HCT116 (cell line): ENCODE measurements around the gene SLCO4C1.

Experiments
- ATF3 ChIP-seq: IDR thresholded peaks from 2 replicates; pipeline ENCODE4 v1.6.1; 2012
- EGR1 ChIP-seq: IDR thresholded peaks from 2 replicates; pipeline ENCODE4 v1.6.1; 2012; ENCODE audit warnings: low read depth
- EZH2 ChIP-seq: fragments of 200-600 bp; sonication (generic); IDR thresholded peaks from 2 replicates; pipeline ENCODE4 v1.6.1; 2017; ENCODE audit warnings: antibody characterized with exemption, mixed run types
- EZH2phosphoT487 ChIP-seq: fragments of 200-600 bp; IDR thresholded peaks from 2 replicates; pipeline ENCODE4 v1.6.1; 2018; ENCODE audit warnings: antibody characterized with exemption, borderline replicate concordance
- JUND ChIP-seq: IDR thresholded peaks from 2 replicates; pipeline ENCODE4 v1.6.1; 2012
- MAX ChIP-seq: IDR thresholded peaks from 2 replicates; pipeline ENCODE4 v1.6.1; 2012
- POLR2A ChIP-seq: IDR thresholded peaks from 2 replicates; pipeline ENCODE4 v1.7.0; 2011; ENCODE audit warnings: borderline replicate concordance; ENCODE audit not compliant: insufficient read depth, insufficient read length; ENCODE audit errors: extremely low read depth
- POLR2AphosphoS5 ChIP-seq: IDR thresholded peaks from 2 replicates; pipeline ENCODE4 v1.6.1; 2011; ENCODE audit warnings: mild to moderate bottlenecking, low read depth, low read length, moderate library complexity
- RAD21 ChIP-seq: IDR thresholded peaks from 2 replicates; pipeline ENCODE4 v1.6.1; 2012; ENCODE audit warnings: low read depth, mild to moderate bottlenecking
- SP1 ChIP-seq: IDR thresholded peaks from 2 replicates; pipeline ENCODE4 v1.6.1; 2012; ENCODE audit warnings: low read depth
- TF ChIP-seq, protein P1 (sequence below), 3 experiments: fragments of 200-600 bp in 1 of 3; sonication (generic) in 1 of 3; IDR thresholded peaks in 2 of 3; conservative IDR thresholded peaks in 1 of 3; 2 replicates each; pipeline ENCODE4 v1.5.1; 2012 to 2017; ENCODE audit warnings: low read depth in 2 of 3, low read length in 2 of 3, antibody characterized with exemption in 1 of 3, borderline replicate concordance in 1 of 3, control low read depth in 1 of 3, mild to moderate bottlenecking in 1 of 3, mixed read lengths in 1 of 3, mixed run types in 1 of 3, moderate library complexity in 1 of 3; ENCODE audit not compliant: insufficient read depth in 1 of 3

GRCh38 chr5:102211165-102211564, 84.9 kb downstream of the SLCO4C1 start:
- TF ChIP-seq POLR2AphosphoS5 (no peak), ATF3 (no peak), POLR2A (no peak), EZH2 (no peak), JUND (no peak), EGR1 (no peak), EZH2phosphoT487 (no peak), MAX (no peak), SP1 (no peak), RAD21 (no peak)
- TF ChIP-seq, protein P1, sequence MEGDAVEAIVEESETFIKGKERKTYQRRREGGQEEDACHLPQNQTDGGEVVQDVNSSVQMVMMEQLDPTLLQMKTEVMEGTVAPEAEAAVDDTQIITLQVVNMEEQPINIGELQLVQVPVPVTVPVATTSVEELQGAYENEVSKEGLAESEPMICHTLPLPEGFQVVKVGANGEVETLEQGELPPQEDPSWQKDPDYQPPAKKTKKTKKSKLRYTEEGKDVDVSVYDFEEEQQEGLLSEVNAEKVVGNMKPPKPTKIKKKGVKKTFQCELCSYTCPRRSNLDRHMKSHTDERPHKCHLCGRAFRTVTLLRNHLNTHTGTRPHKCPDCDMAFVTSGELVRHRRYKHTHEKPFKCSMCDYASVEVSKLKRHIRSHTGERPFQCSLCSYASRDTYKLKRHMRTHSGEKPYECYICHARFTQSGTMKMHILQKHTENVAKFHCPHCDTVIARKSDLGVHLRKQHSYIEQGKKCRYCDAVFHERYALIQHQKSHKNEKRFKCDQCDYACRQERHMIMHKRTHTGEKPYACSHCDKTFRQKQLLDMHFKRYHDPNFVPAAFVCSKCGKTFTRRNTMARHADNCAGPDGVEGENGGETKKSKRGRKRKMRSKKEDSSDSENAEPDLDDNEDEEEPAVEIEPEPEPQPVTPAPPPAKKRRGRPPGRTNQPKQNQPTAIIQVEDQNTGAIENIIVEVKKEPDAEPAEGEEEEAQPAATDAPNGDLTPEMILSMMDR (IDR thresholded peaks at IDR 0.05 in 2 of 3, conservative IDR thresholded peaks at IDR 0.05 in 1 of 3; ENCODE audit: borderline replicate concordance in 1 of 3, insufficient read depth in 1 of 3, low read depth in 2 of 3, low read length in 2 of 3): no peak
